NCI-H2227 (cell line): Measurements from ENCODE around the gene NELL2.
"Not testable (repeated sequence)": the region's sequence is repeated elsewhere in the genome, so short reads cannot be mapped to it uniquely, and the experiment has no call there.

Experiments used
- DNase-seq: peaks from one replicate; lab custom pipeline; 2025; ENCODE audit not compliant: unreplicated experiment; lab: John Stamatoyannopoulos, UW

The NELL2 gene

DNA sequence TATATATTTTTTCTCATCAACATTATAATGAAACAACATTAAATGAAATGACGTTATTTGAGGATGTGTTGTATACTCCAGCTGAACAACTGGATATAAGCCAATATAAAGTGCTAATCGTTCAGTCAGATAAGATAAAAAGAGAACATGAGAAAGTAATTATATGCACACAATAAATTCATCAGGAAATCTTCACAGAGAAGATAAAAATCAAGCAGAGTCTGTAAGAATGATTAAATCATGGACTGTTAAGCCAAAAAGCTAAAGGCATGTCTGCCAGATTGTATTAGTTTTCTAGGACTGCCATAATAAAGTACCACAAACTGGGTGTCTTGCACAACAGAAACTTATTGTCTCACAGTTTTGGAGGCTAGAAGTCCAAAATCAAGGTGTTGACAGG, 178.6 kb downstream of the NELL2 start:
- no peak for DNase-seq

DNA sequence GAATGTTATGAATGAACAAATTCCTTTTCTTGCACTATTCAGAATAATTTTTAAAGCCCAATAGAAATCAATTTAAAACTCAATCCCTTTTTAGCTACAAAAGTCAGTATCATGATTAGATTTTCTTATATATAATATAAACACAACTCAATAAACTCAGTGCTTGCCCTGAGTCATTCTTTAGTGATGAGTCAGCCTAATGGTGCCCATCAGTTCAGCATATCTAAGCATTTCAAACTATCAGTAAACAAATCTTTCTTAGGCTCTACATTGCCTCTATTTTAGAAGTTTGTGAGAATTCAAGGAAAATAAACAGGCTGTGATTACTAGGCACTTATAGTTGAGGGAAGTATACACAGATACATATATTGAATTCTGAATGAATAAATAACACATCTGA, 179.6 kb downstream of the NELL2 start:
- no peak for DNase-seq

DNA sequence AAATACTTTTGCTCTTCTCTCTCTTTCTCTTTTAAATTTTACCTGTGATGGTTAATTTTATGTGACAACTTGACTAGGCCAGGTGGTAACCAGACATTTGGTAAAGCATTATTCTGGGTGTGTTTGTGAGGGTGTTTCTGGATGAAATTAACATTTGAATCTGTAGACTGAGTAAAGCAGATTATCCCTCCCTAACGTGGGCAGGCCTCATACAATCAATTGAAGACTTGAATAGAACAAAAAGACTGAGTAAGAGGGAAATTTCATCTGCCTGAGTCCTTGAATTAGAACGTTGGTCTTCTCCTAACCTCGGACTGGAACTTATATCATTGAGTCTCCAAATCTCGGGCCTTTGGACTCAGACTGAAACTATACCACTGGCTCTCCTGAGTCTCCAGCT, 182.1 kb downstream of the NELL2 start:
- no peak for DNase-seq

DNA sequence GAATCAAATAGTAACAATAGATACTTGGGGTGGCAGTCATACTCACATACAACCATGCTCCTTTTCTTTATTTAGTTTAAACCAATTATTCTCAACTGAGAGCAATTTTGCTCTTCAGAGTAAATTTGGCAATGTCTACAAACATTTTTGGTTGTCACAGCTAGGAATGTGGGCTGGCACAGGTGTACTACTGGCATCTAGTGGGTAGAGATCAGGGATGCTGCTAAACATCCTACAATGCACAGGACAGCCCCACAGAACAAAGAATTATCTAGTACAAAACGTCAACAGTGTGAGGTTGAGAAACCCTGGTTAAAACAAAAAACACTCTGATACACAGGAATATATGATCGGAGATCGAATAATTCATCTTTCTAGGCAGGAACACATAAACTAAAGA, 186.5 kb downstream of the NELL2 start:
- DNase-seq, result no peak

DNA sequence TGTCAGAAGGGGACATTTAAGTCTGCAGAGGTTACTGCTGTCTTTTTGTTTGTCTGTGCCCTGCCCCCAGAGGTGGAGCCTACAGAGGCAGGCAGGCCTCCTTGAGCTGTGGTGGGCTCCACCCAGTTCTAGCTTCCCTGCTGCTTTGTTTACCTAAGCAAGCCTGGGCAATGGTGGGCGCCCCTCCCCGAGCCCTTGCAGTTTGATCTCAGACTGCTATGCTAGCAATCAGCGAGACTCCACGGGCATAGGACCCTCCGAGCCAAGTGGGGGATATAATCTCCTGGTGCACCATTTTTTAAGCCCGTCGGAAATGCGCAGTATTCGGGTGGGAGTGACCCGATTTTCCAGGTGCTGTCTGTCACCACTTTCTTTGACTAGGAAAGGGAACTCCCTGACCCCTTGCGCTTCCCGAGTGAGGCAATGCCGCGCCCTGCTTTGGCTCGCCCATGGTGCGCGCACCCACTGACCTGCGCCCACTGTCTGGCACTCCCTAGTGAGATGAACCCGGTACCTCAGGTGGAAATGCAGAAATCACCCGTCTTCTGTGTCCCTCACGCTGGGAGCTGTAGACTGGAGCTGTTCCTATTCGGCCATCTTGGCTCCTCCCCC, 189.2 kb downstream of the NELL2 start:
- DNase-seq, result not testable (repeated sequence)

DNA sequence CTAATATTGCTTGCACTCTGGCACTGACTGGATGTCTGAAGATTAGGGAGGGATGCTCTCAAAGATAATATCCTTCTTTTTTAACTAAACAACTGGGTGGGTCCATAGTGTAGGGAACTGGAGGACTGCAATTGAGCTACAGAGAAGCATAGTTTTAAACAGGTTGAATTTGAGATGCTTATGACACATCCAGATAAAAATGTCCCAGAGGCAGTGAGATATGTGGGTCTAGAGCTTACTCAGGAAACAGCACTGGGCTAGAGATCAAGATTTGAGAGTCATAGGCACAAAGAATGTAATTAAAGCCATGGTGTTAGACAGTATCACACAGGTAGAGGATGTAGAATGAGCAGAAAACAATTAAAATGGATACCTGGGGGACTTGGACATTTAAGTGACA, 198.4 kb downstream of the NELL2 start:
- no peak for DNase-seq

DNA sequence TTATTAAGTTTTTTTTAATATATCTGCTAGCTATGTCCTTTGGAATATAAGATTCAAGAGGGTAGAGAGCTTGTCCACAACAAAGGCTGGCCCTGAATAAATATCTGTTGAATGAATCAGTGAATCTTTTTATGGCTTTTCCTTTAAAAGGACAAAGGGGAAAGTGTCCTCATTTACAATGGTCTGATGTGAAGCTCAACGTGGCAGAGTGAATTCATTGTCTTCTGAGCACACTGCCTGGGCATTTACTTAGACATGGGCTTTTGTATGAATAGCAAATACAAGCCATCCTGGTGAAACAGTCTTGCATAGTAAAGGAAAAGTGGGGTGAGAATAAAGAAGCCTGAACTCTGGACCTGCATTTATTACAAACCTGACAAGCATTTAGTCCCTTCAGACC, 201.2 kb downstream of the NELL2 start:
- DNase-seq, result no peak

DNA sequence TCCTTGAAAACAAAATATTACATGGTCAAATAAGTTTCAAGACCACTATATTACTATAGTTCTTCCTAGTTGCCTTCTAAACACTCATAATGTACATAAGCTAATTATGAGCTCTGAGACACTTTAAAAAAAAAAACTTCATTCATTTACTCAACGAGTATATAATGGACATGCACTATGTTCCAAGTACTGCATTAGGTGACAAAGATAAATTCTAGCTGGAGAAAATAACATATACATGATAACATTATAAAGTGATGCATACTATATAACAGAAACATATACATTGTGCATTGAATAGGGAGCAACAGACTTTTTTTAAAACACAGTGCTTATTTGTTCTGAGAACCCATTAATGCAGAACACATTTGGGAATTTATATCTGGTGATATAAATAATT, 202.3 kb downstream of the NELL2 start:
- DNase-seq, result no peak

DNA sequence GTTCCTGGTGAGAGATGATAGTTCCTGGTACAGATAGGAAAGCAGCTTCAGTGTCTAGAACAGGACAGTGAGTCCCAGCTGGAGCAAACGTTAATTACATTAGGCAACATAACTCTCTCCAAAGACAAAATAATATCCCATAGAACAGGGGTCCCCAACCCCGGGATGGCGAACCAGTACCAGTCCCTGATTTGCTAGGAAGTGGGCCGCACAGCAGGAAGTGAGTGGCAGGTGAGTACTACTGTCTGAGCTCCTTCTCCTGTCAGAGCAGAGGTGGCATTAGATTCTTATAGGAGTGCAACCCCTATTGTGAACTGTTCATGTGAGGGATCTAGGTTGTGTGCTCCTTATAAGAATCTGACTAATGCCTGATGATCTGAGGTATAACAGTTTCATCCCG, 204.1 kb downstream of the NELL2 start:
- DNase-seq, result no peak

DNA sequence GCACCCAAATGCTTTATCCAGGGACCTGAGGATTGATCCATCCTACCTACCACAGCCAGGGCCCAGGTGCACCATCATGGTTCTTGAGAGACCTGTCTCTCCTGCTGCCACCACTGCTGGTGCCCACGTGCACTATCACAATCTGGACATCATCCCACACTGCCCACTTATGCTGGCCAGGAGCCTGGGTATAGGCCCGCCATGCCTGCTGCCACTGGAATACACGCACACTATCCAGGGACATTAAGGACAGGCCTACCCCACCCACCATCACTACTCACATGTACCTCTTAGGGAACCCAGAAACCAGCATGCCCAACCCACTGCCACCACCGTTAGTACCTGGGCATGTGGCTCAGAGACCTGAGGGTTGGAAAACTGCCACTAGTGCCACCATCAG, 207.7 kb downstream of the NELL2 start:
- DNase-seq, result no peak

DNA sequence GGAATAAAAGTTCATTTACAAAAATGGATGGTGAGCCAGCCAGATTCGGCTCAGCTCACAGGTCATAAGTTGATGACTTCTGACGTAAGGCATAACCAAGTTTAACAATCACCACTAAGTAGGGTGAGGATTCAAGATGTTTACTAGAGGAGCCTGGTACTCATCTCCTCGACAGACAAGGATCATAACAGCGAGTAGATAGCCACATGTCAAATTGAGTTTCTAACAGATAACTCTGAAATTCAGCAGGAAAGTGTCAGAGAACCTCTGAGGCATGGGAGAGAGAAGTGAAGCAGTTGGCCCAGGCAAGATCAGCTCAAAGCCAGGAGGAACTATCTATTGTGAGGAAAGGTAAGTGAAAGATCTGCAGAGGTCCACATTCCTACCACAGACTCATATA, 208.7 kb downstream of the NELL2 start:
- no peak for DNase-seq

DNA sequence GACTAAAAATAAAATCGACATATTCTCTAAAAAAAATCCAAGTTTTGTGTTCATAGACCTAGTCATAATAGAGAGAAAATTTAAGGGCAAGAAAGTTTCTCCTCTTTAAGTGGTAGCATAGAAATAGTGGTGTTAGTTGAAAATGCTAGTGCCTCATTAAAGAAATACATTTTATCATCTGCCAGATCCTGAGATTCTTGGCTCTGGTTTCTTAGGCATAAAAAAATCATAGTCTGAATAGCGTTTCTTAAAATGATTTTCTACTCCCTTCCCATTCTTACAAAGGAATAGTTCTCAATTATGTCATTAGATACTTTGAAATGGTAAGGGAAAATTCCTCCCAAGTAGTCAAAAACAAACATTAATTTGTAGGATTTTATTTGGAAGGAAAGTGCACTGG, 212.8 kb downstream of the NELL2 start:
- no peak for DNase-seq

DNA sequence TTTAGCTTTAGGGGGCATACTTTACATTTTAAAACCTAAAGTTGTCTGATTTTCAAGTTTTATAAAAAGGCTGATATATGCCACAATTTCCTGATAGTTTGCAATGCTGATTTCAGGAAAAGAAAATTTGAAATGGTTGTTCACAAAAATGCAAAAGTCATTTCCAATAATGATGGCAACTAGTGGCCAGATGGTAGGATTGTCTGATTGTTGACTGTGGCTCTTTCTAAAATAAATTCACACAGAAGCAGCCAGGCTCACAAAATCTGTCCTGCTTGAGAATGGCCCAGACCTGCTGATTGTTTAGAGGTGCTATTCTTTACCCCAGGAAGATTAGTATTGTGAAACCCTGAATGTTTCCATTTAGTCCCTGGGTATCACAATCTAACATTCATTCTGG, 220.3 kb downstream of the NELL2 start:
- DNase-seq, result no peak

DNA sequence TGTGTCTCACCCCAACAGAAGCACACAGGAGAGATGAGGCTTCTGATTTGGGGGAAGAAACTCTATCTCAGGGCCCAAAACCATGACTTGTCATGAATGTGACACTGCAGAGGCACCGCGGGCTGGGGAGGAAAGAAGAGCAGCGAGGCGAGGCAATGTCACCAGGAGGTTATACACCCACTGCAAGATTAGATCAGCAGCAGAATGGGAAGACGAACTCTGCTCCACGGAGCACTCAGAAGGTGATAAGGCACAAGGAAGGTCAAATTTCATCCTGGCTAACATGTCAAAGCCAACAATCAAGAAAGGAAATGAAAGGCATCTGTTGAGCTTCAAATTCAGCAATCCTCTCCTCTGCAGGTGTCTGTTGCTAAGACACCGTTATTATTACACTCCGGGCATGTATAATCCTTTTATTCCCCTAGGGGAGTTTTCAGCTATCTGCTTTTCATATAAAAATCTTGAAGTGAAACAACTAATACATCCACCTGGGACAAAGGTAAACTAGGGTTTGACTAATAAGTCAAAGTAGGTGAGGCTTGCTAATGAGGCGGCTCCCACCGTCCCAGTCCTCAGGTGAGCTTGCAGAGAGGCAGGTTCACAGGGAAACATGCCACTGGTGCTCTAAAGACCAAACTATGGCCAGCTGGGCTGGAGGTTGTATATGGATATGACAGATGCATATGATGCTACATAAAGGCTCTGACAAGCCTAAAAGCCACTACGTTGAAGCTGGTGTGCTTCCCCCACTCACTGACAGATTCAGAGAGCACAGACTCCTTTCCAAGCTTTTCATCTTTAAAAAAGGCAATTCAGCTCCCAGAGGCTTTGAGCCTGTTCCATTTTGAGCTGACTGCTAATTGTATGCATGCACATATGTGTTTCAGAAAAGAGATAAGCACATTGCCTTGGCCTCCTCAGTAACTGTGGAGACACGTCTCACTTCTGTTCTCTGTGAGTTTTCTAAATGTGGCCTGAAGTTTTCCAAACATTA, 221.2 kb downstream of the NELL2 start:
- peak; percentile 13 for DNase-seq

DNA sequence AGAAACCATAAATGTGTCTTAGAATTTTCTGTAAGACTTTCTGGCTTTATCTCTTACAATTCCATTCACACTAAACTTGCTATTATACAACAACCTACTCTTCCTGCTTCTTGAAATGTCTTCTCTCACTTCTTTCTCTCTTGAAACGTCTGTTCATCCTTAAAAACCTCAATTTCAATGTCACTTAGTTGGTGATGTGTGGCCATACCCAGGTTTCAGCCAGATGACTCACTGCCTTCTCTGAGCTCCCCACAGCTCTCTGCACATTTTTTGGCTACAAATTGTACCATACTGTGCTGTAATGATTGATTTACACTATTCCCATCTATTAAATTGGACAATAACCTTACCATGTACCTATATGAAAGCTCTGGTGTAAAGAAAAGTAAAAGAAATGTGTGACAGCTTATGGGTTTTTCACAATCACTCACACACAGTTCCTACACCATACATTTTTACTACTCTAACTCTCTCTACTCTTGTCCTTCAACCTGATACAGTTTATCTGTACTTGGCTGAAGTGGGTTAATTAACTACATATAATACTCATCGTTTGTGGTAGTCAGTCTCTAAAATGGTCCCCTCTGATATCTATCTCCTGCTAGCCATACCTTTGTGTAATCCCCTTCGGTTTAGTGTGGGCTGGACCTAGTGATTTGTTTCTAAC, 222.1 kb downstream of the NELL2 start:
- DNase-seq, result no peak

DNA sequence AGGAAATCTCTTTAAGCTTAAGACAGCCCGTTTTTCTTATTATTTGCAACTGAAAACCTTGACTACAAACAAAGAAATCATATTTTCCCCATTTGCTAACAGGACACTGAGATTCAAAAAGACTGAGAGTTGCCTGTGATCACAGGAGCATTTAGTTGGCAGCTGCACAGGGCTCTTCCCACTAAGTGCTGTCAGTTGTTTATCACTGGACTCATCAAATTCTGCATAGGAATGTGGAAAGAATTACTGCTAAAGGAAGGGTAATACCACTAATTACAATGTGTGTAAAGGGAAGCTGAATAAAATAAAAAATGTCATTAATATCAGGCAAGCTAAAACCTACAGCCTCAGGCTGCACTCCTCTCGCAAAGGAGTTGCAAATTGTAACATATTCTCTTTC, 226.4 kb downstream of the NELL2 start:
- no peak for DNase-seq

DNA sequence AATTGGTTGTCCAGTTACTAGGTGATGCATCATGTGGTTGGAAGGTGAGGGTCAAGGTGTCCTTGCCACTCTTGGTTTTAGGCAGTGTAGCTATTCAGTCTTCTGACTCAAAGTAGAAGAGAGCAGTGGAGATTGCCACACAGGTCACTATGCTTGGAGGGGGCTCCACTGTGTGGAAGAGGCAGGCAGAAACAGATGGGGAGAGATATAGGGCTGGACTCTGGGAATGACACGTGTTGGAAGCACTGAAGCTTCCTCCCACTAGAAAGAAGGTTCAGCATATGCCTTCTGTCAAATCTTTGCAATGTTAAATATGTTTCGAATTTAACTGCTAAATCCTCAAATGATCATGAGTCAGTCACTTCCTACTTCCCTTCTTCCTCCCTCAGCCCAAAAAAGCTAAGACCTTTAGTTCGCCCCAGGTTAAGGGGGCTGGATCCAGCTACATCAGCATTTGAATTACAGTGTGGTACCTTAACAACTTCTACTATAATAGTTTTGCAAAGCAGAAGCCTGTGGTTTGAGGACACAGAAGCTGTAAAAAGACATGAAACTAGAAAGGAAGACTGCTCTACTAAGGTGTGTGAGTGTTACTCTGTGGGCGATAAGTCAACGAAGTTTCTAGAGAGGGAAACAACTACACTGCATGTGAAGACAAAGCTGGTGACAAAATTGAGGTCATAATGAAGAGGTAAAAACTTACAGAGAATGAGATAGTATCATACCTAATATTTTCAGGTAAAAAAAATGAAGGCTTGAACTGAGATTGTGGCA, 228.0 kb downstream of the NELL2 start:
- DNase-seq, result no peak

DNA sequence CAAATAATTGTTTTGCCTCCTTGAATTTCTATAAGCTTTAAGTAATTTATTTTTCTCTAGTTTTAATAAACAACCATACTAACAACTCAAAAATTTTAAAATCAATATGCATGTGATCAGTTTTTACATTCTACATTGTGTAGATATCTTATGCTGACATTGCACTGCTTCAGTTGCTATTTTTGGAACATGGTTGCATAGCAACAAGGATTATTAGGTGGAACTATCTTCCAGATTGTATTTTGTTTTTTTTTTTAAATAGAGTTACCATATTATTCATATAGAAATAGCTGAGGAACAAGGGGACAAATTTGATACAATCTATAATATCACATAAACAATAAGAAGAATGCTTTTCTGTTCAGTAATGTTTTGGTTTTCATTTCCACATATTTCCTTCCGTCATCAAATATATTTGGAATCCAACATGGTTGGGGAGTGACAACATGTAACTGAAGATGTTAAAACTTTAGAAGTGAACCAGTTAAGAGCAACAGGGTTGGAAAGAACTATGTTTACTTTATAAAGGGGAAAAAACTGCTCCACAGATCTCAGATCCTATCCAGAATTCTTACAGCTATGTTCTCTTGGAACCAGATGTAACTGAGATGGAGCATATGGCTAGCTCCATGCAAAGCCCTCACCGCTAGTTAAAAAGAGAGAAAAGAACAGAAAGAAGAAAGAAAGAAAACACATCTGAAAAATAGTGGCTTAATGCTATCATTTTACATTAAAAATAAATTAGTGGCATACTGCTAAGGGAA, 235.5 kb downstream of the NELL2 start:
- no peak for DNase-seq

DNA sequence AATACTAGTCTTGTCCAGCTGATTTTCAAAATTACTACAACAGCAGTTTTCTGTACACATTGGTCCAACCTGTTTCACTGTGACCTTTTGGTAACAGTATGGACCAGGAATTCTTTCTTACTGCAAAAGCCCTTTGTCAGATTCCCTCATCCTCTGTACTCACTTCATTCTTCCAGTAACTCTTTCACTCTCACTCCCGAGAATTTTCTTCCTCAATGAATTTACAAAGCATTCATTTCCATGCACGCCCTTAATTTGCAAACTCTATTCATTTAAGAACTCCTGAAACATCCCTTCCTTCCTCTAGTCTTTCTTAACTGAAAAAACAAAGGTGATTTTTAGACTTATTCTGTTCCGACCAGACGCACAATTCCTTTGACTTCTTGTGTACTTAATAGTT, 238.2 kb downstream of the NELL2 start:
- no peak for DNase-seq

DNA sequence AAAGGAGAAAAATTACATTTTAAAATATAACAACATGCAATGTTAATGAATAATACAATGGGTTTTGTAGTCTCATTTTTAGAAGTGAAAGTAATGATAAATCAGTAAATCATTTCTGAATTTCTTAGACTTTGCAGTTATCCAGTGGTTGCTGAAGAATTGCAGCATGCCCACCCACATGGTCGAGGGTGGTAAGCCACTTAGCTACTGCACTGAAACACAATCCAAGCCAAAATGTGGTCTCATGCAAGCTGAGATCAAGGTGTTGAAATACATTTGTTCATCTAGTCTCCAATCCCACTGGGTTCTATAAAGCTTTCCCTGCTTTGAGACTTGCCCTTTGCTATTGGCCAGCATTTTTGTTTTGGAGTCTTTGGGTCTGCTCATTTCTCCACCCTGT, 247.9 kb downstream of the NELL2 start:
- no peak for DNase-seq
